GM12874 (cell line): ENCODE measurements around the gene CPLANE2.
A peak's percentile ranks its signal among the peaks of the same experiment; 100 is the strongest.

Experiments used
- CTCF ChIP-seq: IDR thresholded peaks from 2 replicates; pipeline ENCODE4 v1.5.1; 2011; ENCODE audit warnings: low read depth, mild to moderate bottlenecking, control low read depth, low read length, moderate library complexity; ENCODE audit not compliant: insufficient read depth

Gene CPLANE2

GRCh38 chr1:16191309-16191708, 45.7 kb downstream of the CPLANE2 start:
- no peak for TF ChIP-seq CTCF

DNA sequence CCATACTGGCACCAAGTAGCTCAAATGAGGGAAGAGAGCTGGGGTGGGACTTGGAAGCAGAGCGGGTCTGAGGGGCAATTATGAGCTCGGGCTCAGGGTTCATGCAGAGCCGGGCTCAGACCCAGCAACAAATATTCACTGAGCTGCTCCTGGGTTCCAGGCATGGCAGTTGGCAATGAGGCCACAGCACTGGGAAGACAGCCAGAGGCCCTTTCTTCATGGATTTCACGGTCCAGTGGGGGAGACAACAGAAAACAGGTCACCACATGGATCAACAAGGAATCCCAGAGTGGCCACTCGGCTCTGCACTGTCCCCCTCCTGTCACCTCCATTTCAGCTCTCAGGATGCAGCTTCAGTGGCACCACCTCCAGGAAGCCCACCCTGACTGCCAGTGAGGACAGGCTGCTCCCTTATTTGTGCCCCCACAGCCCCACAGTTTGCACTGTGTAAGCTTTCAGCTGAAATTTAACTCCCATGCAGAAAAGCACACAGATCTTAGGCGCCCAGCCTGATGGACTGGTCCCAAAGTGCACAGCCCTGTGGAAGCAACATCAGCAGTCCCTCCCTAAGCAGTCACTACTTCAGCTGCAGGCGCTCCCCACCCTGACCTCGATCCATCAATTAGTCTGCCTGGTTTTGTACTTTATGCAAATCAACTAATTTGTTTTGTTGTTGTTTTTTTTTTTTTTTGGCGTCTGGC, 46.9 kb downstream of the CPLANE2 start:
- no peak for TF ChIP-seq CTCF

- no peak for TF ChIP-seq CTCF
Measured at GRCh38 chr1:16189003-16189402, 48.0 kb downstream of the CPLANE2 start.

DNA sequence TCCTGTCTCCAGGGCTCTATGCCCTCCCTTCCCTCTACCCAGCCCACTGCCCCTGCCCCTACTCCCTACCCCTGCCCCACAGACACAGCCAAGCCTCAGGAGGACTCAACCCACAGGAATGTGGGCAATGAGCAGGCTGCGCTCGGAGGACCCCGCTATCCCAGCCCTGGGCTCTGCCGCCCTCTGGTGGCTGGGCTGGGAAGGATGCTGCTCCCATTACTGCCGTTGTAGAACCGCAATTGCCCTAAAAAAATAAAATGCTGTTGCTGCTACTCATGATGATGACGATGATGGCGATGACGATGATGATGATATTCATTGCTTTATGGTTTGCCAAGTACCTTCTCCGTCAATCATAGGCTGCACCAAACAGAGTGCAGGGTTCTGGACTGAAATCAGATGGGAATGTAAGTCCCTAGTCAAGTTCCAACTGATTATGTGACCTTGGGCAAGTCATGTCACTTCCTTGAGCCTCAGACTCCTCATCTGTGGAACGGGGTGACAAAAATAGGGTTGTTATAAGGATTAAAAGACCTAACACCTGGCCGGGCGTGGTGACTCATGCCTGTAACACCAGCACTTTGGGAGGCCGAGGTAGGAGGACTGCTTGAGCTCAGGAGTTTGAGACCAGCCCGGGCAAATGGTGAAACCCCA, 49.1 kb downstream of the CPLANE2 start:
- peak; percentile 96 for TF ChIP-seq CTCF

- no peak for TF ChIP-seq CTCF
Measured at GRCh38 chr1:16186655-16187235, 50.2 kb downstream of the CPLANE2 start.

DNA sequence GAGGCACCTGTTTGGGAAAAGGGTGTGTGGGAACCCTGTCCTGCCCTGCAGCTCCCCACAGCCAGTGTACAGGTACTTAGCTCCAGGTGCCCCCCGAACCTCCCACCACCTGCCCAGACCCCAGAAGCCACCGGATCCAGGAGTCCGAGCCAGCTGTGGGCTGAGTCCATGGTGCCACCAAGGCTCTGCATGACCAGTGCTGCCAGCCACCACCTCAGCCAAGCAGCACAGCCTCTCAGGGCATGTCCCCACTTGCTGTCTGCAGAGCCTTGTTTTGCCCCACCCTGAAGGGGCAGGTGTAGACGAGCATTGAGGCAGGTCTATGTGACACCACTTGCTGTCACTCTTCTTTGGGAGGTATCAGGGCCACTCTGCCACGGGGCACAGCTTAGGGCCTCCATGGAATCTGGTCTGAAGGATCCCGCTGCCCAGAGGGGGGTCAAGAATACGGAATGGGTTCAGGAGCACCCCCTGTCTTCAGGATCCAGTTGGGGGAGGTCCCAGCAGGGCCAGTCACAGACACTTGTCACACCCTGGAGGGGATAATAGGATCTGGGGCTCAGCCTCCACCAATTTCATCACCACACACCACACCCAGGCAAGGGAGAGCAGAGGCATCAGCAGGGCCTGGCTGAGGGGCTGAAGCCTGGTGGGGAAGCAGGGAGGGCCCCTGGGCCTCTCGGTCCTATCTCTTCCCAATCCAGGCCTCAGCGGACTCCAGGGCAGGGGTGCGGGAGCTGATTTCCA, 52.3 kb downstream of the CPLANE2 start:
- TF ChIP-seq CTCF: no peak
